Tibial nerve (tissue), 4 donors: ENCODE results near the gene PRKACB. TPM values are rescaled to one million over a fixed set of nuclear protein-coding genes. Genes with fewer than 3 reads are reported as not detected.

ENCODE experiments used
- DNase-seq, 2 donors: peaks; one replicate each; pipeline ENCODE4 v3.0.0-alpha.2; 2019; ENCODE audit warnings: low spot score in 2 of 2
- H3K27ac ChIP-seq, 4 donors: fragments of 200-600 bp; sonication (generic) in 3 of 4; one replicate each; pipeline ENCODE4 v1.5.1; 2017 to 2019; ENCODE audit warnings: mild to moderate bottlenecking in 1 of 4
- H3K27me3 ChIP-seq, 2 donors: fragments of 200-600 bp; sonication (generic) in 1 of 2; one replicate each; pipeline versions ENCODE4 v1.5.1 to v1.6.0; 2017 to 2019
- H3K36me3 ChIP-seq, 3 donors: fragments of 200-600 bp; sonication (generic); one replicate each; pipeline ENCODE4 v1.5.1; 2018 to 2019
- H3K4me1 ChIP-seq, 4 donors: fragments of 200-600 bp; sonication (generic) in 3 of 4; one replicate each; pipeline ENCODE4 v1.5.1; 2017 to 2019
- H3K4me3 ChIP-seq, 4 donors: fragments of 200-600 bp; sonication (generic) in 3 of 4; one replicate each; pipeline ENCODE4 v1.5.1; 2017 to 2019; ENCODE audit warnings: mild to moderate bottlenecking in 1 of 4, moderate library complexity in 1 of 4
- H3K9me3 ChIP-seq, 4 donors: fragments of 200-600 bp; sonication (generic) in 3 of 4; one replicate each; pipeline ENCODE4 v1.5.1; 2017 to 2019
- CTCF ChIP-seq, 5 experiments: fragments of 200-600 bp in 3 of 5; fragments of 450-650 bp in 2 of 5; sonication (generic) in 3 of 5; IDR thresholded peaks; one replicate each; pipeline ENCODE4 v1.5.1; 2016 to 2019; ENCODE audit warnings: antibody characterized with exemption in 5 of 5, mild to moderate bottlenecking in 3 of 5, moderate library complexity in 2 of 5
- EP300 ChIP-seq, 2 donors: sonication (generic); formaldehyde crosslinking; IDR thresholded peaks; one replicate each; pipeline ENCODE4 v1.6.1; 2017; ENCODE audit warnings: antibody characterized with exemption in 2 of 2, mild to moderate bottlenecking in 1 of 2
- POLR2A ChIP-seq, 2 donors: fragments of 450-650 bp; IDR thresholded peaks; one replicate each; pipeline ENCODE4 v1.6.1; 2017; ENCODE audit warnings: antibody characterized with exemption in 2 of 2, mild to moderate bottlenecking in 2 of 2, moderate library complexity in 2 of 2
- WGBS, 2 donors: methylation state at CpG; one replicate each; pipeline ENCODE4 v1.1.5; 2018; 5-methylcytosine and 5-hydroxymethylcytosine counted together
- total RNA-seq, 4 donors: library from RNA; depleted of rRNA; stranded (reverse); fragments of >200 nt; gene quantifications; one replicate each; pipeline ENCODE4 v1.1.0, GENCODE V29; 2016

The PRKACB gene
- total RNA-seq, 4 donors from 2014 or later = 13.4 to 17.3 (median 15.3) TPM

GRCh38 chr1:84272401-84272800, 128.3 kb downstream of the PRKACB start:
- H3K27me3 ChIP-seq = no peaks in the 10 kb centered on the region
- WGBS, 2 donors = 78 to 80% methylated on average over 1 of the region's 1 CpG

DNA sequence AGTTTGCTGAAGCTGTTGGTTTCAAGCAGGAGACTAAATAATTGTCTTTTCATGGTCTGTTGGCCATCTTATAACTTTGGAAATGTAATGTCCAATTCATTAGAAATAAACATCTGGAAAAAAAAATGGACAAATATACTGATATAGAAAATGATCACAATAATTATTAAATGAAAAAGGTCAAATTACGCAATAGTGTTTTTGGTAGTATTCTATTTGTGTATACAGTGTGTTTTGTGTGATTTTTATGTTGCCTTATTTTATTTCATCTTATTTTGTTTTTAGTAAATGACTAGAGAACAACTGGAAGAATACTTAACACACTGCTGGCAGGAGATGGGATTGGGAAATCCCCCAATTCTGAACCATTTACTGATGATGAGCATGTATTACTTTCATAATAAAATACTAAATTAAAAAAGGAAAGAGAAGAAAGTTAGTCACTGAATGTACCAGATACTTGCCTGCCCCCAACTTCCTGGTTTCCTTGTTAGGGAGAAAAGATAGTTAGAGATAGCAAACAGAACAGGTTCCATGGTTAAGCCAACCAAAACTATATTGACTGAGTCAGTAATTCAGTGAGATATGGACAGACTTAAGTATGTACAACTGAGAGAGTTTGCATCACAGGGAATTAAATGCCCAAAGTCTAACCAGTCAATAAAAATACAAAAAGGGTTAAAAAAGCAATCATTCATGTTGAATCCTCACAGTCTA, 133.4 kb downstream of the PRKACB start:
- Histone ChIP-seq H3K27me3 (no peaks in the 10 kb centered on the region), H3K27ac (no peak overlapping the region), H3K9me3 (no peaks in the 10 kb centered on the region), H3K36me3 (no peaks in the 10 kb centered on the region), H3K4me3 (no peak overlapping the region), H3K4me1 (no peaks in the 10 kb centered on the region)
- TF ChIP-seq EP300 (IDR thresholded peaks at IDR 0.05) (no peak), POLR2A (IDR thresholded peaks at IDR 0.05) (no peak), CTCF (IDR thresholded peaks at IDR 0.05) (no peak)
- WGBS, 2 donors = 96 to 98% methylated on average over 1 of the region's 1 CpG
- no peak for DNase-seq

More at GRCh38 chr1:84272401-84272800, 128.3 kb downstream of the PRKACB start:
- H3K36me3 ChIP-seq = no peaks in the 10 kb centered on the region
- no peak for DNase-seq
- peak overlapping the region in 1 of 4 donors; percentile 47 for H3K27ac ChIP-seq
- no peaks in the 10 kb centered on the region for H3K9me3 ChIP-seq
- no peak overlapping the region for H3K4me3 ChIP-seq
- H3K4me1 ChIP-seq = peaks cover 0 to 7% (median 1%) of the 10 kb centered on the region in 4 donors
- TF ChIP-seq CTCF (IDR thresholded peaks at IDR 0.05) (no peak), EP300 (IDR thresholded peaks at IDR 0.05) (no peak), POLR2A (IDR thresholded peaks at IDR 0.05) (no peak)

DNA sequence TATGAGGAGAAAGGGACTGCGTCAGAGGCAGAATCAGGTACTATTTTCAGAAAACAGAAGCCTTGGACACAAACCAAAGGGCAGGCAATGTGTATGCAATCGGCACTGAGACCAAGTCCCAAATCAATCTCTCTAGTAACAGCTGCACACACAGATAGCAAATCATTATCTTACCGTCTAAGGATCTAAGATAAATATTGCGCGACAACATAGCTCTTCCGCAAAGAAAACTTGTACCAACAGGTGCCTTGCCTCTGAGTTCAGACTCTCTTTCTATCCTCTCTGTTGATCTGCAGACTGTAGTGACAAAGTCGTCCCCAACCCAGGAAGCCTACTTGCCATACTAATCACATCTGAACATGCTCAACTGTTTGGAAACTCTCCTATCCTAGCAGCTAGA, 134.8 kb downstream of the PRKACB start:
- TF ChIP-seq CTCF (IDR thresholded peaks at IDR 0.05) (no peak), EP300 (IDR thresholded peaks at IDR 0.05) (no peak), POLR2A (IDR thresholded peaks at IDR 0.05) (no peak)
- 59 to 82% methylated on average over 6 to 7 of the region's 7 CpGs for WGBS, 2 donors
- no peak for DNase-seq
- Histone ChIP-seq H3K4me3 (no peak overlapping the region), H3K27me3 (no peaks in the 10 kb centered on the region), H3K9me3 (no peaks in the 10 kb centered on the region), H3K27ac (no peak overlapping the region), H3K4me1 (no peaks in the 10 kb centered on the region), H3K36me3 (no peaks in the 10 kb centered on the region)

DNA sequence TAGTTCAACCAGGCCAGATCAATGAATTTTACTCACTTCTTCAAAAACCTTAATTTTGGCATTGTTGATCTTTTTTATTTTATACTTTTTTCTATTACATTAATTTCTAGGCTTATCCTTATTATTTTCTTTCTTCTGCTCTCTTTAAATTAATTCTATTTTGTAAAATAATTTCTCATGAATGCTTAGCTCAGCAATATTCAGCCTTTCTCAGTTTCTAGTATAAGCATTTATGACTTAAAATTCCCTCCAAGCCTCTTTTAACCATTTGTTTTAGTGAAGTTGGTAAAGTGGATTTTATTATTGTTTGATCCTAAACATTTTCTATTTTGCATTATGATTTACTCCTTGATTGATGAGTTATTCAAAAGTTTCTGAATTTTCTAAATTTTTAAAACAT, 136.8 kb downstream of the PRKACB start:
- no peaks in the 10 kb centered on the region for H3K9me3 ChIP-seq
- no peak for DNase-seq
- TF ChIP-seq POLR2A (IDR thresholded peaks at IDR 0.05) = no peak
- no peak for TF ChIP-seq CTCF (IDR thresholded peaks at IDR 0.05)
- no peak for TF ChIP-seq EP300 (IDR thresholded peaks at IDR 0.05)
- no peaks in the 10 kb centered on the region for H3K4me1 ChIP-seq
- H3K27ac ChIP-seq = no peak overlapping the region
- no peak overlapping the region for H3K4me3 ChIP-seq
- H3K27me3 ChIP-seq = no peaks in the 10 kb centered on the region
- H3K36me3 ChIP-seq = no peaks in the 10 kb centered on the region

- no peak for DNase-seq
These were observed 138.8 kb downstream of the PRKACB start for GRCh38 chr1:84282780-84283333.

More at GRCh38 chr1:84282780-84283333, 138.8 kb downstream of the PRKACB start:
- H3K4me3 ChIP-seq = no peak overlapping the region
- H3K4me1 ChIP-seq = no peaks in the 10 kb centered on the region
- no peaks in the 10 kb centered on the region for H3K27me3 ChIP-seq
- WGBS, 2 donors = 94 to 100% methylated on average over 1 of the region's 1 CpG
- H3K36me3 ChIP-seq = no peaks in the 10 kb centered on the region
- H3K27ac ChIP-seq = no peak overlapping the region
- TF ChIP-seq CTCF (IDR thresholded peaks at IDR 0.05) (no peak), EP300 (IDR thresholded peaks at IDR 0.05) (no peak), POLR2A (IDR thresholded peaks at IDR 0.05) (no peak)
- peaks cover 0 to 6% (median 3%) of the 10 kb centered on the region in 4 donors for H3K9me3 ChIP-seq
